SIG-M5 (cell line): ENCODE measurements around the gene POLDIP3.
"Not testable (repeated sequence)": the region's sequence is repeated elsewhere in the genome, so short reads cannot be mapped to it uniquely, and the experiment has no call there.

ENCODE experiments used
- DNase-seq: peaks from one replicate; lab custom pipeline; 2025; lab: John Stamatoyannopoulos, UW

The POLDIP3 gene

DNA sequence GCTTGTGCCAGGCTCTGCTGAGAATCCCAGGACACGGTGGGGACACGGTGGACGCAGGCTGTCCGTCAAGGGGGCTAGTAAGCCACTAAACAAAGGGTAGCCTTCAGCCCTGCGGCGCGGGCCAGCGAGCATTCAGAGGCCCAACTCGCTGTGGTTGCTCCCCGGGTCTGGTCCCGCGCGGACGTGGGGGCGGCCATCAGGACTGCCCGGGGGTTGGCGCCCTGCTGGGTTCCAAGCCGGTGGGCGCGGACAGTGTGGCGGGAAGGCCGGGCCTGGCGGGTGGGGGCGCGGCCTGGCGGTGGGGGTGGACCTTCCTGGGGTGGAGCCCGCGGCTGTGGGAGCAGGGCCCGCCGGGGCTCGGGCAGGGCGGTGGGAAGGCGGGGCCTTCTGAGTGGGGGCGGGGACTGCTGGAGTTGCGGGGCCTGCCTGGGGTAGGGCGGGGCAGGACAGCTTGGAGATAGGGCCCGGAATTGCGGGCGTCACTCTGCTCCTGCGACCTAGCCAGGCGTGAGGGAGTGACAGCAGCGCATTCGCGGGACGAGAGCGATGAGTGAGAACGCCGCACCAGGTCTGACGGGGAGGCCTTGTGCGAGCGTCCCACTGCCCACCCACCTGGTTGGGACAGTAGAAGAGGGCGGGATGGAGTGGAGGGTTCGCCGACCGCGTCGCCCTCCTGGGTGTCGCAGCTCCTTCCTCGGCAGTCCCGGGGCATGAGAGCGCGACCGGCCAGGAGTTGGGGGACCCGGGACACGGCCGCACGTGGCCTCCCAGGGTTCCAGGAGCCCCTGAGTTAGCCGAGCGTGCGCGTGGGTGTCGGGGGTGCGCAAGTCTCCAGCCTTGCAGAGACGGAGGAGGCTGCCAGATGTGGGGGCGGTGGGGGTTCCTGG is 61.0 kb downstream of the POLDIP3 start, which contains the start of gene SERHL2:
Gene SERHL2 (plus strand): TSS at position 482 of the 887 bp plus-strand sequence. CDS start 65 bp downstream, at position 547.
- no peak for DNase-seq

- DNase-seq, result not testable (repeated sequence)
Measured at GRCh38 chr22:42552294-42552647, 62.4 kb downstream of the POLDIP3 start.

- no peak for DNase-seq
Measured at GRCh38 chr22:42549331-42550060, 65.2 kb downstream of the POLDIP3 start.

GRCh38 chr22:42548597-42549330 is 65.9 kb downstream of the POLDIP3 start:
- no peak for DNase-seq

DNA sequence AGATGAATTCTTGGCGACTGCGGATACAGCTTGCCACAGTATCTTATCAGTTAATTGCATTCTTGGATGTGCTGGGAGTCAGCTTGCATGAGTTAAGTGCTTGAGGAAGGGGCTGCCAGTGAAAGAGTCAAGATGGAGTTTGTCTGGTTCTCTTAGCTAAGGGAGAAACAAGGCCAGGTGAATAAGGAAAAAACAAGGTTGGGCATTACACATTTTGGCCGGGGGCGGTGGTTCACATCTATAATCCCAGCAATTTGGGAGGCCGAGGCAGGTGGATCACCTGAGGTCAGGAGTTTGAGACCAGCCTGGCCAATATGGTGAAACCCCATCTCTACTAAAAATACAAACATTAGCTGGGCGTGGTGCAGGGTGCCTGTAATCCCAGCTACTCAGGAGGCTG is 66.6 kb downstream of the POLDIP3 start:
- not testable (repeated sequence) for DNase-seq

DNA sequence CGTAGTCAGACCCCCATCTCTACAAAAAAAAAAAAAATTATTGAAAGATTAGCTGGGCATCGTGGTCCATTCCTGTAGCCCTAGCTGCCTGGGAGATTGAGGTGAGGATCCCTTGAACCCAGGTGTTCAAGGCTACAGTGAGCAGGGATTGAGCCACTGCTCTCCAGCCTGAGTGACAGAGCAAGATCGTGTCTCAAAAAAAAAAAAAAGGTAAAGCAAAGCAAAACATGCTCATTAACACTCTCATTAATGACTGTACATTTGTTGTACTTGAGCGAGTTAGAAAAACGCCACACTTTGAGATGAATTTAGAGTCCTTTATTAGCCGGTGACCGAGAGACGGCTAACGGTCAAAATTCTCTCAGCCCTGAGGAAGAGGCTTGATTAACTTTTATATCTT is 67.1 kb downstream of the POLDIP3 start:
- no peak for DNase-seq

DNA sequence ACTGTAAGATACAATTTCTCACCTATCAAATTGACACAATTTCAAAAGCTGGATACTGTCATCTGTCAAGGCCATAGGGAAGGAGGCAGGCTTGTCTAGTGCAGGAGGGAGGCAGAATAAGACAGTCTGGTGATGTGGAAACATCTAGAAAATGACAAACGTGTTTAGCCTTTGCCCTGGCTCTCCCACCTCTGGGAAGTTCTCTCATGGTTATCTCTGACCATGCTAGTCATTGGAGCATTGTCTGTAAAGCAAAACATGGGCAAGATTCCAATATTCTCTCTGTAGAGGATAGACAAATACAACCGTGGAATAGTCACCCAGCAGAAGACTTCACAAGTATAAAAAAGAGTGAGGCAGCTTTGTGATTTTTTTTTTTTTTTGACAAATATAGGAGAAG is 70.0 kb downstream of the POLDIP3 start:
- DNase-seq, result no peak

DNA sequence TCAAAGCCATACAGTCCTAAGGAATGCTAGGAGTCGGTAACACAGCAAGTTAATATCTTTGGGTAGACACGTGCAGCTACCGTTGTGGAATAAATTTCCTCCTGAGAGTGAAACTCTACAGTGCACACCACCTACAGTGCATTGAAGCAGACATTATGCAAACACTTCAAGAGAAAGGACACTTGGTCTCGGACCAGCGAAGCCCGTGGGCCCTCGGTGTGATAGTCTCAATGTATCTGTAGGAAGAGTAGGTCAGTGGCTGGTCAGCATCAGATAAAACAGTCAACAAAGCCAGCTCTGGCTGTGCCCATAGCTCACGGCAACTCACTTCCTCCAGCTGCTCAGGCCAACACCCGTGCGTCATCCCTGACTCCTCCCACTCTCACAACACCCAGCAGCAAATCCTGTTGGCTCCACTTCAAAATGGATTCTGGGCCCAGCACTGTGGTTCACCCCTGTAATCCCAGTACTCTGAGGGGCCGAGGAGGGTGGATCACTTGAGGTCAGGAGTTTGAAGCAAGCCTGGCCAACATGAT is 75.4 kb downstream of the POLDIP3 start:
- DNase-seq, result not testable (repeated sequence)

GRCh38 chr22:42537199-42537831 is 77.4 kb downstream of the POLDIP3 start:
- not testable (repeated sequence) for DNase-seq

DNA sequence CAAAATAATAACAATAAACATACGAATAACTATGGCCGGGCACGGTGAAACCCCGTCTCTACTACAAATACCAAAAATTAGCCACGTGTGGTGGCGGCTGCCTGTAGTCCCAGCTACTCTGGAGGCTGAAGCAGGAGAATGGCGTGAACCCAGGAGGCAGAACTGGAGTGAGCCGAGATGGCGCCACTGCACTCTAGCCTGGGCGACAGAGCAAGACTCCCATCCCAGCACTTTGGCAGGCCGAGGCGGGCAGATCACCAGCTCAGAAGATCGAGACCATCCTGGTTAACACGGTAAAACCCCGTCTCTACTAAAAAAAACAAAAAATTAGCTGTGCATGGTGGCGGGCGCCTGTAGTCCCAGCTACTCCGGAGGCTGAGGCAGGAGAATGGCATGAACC is 78.0 kb downstream of the POLDIP3 start:
- not testable (repeated sequence) for DNase-seq

DNA sequence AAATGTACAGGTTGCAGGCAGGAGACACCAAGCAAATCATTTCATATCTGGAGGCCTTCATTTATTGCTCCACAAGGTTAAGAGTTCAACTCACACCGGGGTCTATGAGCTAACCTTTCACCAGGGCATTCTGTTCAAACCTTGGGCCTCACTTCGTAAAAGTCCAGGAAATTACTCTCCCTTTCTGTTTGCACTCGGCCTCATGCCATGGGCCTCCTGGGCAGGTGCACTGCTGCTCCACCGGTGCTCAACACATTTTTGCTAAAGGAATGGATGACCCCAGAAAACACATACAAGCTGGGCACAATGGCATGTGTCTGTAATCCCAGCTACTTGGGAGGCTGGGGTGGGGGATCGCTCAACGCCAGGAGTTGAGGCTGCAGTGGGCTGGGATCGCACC is 78.5 kb downstream of the POLDIP3 start:
- DNase-seq, result no peak

DNA sequence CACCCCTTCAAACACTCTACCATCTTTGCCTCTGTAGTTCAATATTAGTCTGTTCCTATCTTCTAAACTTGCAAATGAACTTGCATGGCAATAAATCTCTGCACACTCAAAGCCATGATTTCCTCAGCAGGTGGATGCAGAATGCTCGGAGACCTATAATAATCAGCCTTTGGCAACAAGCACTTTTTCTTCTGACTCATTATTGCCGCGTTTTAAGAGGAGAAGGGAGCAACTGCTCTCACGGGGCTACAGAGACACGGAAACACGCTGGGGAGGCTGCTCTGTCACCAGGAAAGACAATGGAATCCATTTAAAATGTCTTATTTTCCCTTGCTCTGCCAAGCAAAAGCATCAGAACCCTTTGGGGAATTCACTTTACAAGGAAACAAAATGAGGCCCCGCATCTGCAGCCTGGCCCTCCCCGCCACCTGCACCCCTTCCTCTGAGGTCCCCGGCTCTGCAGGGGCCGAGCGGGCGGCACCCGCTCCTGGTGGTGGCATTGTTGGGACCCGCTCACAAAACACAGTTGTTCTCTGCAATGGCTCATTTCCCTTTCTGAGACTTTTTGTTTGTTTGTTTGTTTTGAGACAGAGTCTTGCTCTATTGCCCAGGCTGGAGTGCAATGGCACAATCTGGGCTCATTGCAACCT is 79.5 kb downstream of the POLDIP3 start:
- not testable (repeated sequence) for DNase-seq
